ENCODE measurements around the gene TARP.

- TF ChIP-seq, protein P1, sequence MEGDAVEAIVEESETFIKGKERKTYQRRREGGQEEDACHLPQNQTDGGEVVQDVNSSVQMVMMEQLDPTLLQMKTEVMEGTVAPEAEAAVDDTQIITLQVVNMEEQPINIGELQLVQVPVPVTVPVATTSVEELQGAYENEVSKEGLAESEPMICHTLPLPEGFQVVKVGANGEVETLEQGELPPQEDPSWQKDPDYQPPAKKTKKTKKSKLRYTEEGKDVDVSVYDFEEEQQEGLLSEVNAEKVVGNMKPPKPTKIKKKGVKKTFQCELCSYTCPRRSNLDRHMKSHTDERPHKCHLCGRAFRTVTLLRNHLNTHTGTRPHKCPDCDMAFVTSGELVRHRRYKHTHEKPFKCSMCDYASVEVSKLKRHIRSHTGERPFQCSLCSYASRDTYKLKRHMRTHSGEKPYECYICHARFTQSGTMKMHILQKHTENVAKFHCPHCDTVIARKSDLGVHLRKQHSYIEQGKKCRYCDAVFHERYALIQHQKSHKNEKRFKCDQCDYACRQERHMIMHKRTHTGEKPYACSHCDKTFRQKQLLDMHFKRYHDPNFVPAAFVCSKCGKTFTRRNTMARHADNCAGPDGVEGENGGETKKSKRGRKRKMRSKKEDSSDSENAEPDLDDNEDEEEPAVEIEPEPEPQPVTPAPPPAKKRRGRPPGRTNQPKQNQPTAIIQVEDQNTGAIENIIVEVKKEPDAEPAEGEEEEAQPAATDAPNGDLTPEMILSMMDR (IDR thresholded peaks at IDR 0.05; ENCODE audit: low read depth, low read length): no peak
- no peak for TF ChIP-seq EZH2phosphoT487 (IDR thresholded peaks at IDR 0.05; ENCODE audit: low read depth)
Observed at GRCh38 chr7:38319873-38320272, 46.4 kb upstream of the TARP start.

Data from OCI-LY3 (cell line).